HFFc6 (cell line): ENCODE measurements around the gene GAPVD1. TPM values are rescaled to one million over a fixed set of nuclear protein-coding genes. Genes with fewer than 3 reads are reported as not detected.

Source experiments
- DNase-seq: peaks from one replicate; pipeline ENCODE4 v3.0.0-alpha.2; 2018
- H3K27ac Mint-ChIP-seq: 2 replicates; pipeline ENCODE4 v1.8.0; 2020; ENCODE audit warnings: mild to moderate bottlenecking, mixed read lengths
- H3K27me3 Mint-ChIP-seq: 2 replicates; pipeline ENCODE4 v1.8.0; 2021; ENCODE audit warnings: mild to moderate bottlenecking, moderate library complexity, mixed read lengths; ENCODE audit not compliant: insufficient read depth
- H3K36me3 Mint-ChIP-seq: 2 replicates; pipeline ENCODE4 v1.8.0; 2021; ENCODE audit warnings: low read depth, mixed read lengths
- H3K4me1 Mint-ChIP-seq: 2 replicates; pipeline ENCODE4 v1.8.0; 2020; ENCODE audit warnings: low read depth, mixed read lengths
- H3K4me3 Mint-ChIP-seq: 2 replicates; pipeline ENCODE4 v1.8.0; 2020; ENCODE audit warnings: mild to moderate bottlenecking, moderate library complexity, mixed read lengths
- H3K9me3 Mint-ChIP-seq: 2 replicates; pipeline ENCODE4 v1.8.0; 2020; ENCODE audit warnings: mild to moderate bottlenecking, mixed read lengths
- total RNA-seq, 6 experiments: library from RNA; stranded (reverse); fragmentation: NEBNext Ultra II Directional; extraction: Animal tissue kit (Norgen Biotek cat#: 25700); gene quantifications; 2 replicates in 1 of 6; 3 replicates in 5 of 6; pipeline ENCODE4 v1.2.3, GENCODE V29; 2021
- TF ChIP-seq, protein P1 (sequence below): fragments of 200-600 bp; sonication (generic); IDR thresholded peaks from 2 replicates; pipeline ENCODE4 v1.5.0; 2021; ENCODE audit warnings: antibody characterized with exemption, mild to moderate bottlenecking

Gene GAPVD1
- total RNA-seq, 6 experiments from 2014 or later: 27.7 to 37.7 (median 34.5) TPM

- Mint-ChIP-seq H3K27me3 (no peaks in the 10 kb centered on the region; the same call in 1 of the 2 replicates), H3K4me3 (no peak overlapping the region), H3K9me3 (no peaks in the 10 kb centered on the region), H3K27ac (no peak overlapping the region), H3K4me1 (peaks cover 5% of the 10 kb centered on the region; the same call in 1 of the 2 replicates), H3K36me3 (no peaks in the 10 kb centered on the region)
- DNase-seq: no peak
- TF ChIP-seq, protein P1, sequence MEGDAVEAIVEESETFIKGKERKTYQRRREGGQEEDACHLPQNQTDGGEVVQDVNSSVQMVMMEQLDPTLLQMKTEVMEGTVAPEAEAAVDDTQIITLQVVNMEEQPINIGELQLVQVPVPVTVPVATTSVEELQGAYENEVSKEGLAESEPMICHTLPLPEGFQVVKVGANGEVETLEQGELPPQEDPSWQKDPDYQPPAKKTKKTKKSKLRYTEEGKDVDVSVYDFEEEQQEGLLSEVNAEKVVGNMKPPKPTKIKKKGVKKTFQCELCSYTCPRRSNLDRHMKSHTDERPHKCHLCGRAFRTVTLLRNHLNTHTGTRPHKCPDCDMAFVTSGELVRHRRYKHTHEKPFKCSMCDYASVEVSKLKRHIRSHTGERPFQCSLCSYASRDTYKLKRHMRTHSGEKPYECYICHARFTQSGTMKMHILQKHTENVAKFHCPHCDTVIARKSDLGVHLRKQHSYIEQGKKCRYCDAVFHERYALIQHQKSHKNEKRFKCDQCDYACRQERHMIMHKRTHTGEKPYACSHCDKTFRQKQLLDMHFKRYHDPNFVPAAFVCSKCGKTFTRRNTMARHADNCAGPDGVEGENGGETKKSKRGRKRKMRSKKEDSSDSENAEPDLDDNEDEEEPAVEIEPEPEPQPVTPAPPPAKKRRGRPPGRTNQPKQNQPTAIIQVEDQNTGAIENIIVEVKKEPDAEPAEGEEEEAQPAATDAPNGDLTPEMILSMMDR: no peak
Measured at GRCh38 chr9:125415583-125416460, 154.2 kb downstream of the GAPVD1 start.

- Mint-ChIP-seq H3K27me3 (no peaks in the 10 kb centered on the region; the same call in 1 of the 2 replicates), H3K36me3 (no peaks in the 10 kb centered on the region), H3K27ac (no peak overlapping the region), H3K4me1 (peaks cover 5% of the 10 kb centered on the region; the same call in 1 of the 2 replicates), H3K9me3 (no peaks in the 10 kb centered on the region), H3K4me3 (no peak overlapping the region)
- DNase-seq: no peak
- TF ChIP-seq, protein P1: no peak
Measured at GRCh38 chr9:125416517-125416916, 154.9 kb downstream of the GAPVD1 start.

Other genes with a start within 250 kb of the GAPVD1 start
- gene SCAI, start 118.3 kb upstream of the GAPVD1 start, total RNA-seq: 1 to 10 TPM; 4.7 to 7.2 (median 5.6) TPM
- gene PPP6C, start 72.0 kb upstream of the GAPVD1 start, total RNA-seq: 10 to 100 TPM; 35.2 to 47.1 (median 40.8) TPM
- gene RABEPK, start 61.3 kb upstream of the GAPVD1 start, total RNA-seq: 10 to 100 TPM; 29.6 to 39.2 (median 32.7) TPM
- 100 to 1,000 TPM; 495 to 626 (median 613) TPM for gene HSPA5, start 20.5 kb upstream of the GAPVD1 start, total RNA-seq